Peyer's patch (tissue), 4 donors: Measurements from ENCODE around the gene RNASE2.
"Not testable (repeated sequence)": the region's sequence is repeated elsewhere in the genome, so short reads cannot be mapped to it uniquely, and the experiment has no call there.

Source experiments
- CTCF ChIP-seq, 6 experiments: fragments of 450-650 bp in 4 of 6; fragments of 200-600 bp in 2 of 6; sonication (generic) in 1 of 6; IDR thresholded peaks; one replicate each; pipeline ENCODE4 v1.5.1; 2017 to 2019; ENCODE audit warnings: antibody characterized with exemption in 6 of 6, mild to moderate bottlenecking in 3 of 6, moderate library complexity in 1 of 6
- POLR2A ChIP-seq, 2 donors: fragments of 450-650 bp; IDR thresholded peaks; one replicate each; pipeline ENCODE4 v1.5.1; 2017; ENCODE audit warnings: antibody characterized with exemption in 2 of 2, mild to moderate bottlenecking in 2 of 2, moderate library complexity in 2 of 2

GRCh38 chr14:20958946-20959345, 3.7 kb downstream of the RNASE2 start:
- TF ChIP-seq POLR2A, CTCF (IDR thresholded peaks at IDR 0.05): not testable (repeated sequence)
